HG03342 (cell line): ENCODE results near the gene FAM83F.
"Not testable (repeated sequence)": the region's sequence is repeated elsewhere in the genome, so short reads cannot be mapped to it uniquely, and the experiment has no call there.

ENCODE experiments used
- ATAC-seq: cut with Tn5 transposase; IDR thresholded peaks from one replicate; pipeline ENCODE4 v1.9.1; 2021; ENCODE audit warnings: mild to moderate bottlenecking, moderate library complexity; ENCODE audit not compliant: unreplicated experiment

The FAM83F gene

DNA sequence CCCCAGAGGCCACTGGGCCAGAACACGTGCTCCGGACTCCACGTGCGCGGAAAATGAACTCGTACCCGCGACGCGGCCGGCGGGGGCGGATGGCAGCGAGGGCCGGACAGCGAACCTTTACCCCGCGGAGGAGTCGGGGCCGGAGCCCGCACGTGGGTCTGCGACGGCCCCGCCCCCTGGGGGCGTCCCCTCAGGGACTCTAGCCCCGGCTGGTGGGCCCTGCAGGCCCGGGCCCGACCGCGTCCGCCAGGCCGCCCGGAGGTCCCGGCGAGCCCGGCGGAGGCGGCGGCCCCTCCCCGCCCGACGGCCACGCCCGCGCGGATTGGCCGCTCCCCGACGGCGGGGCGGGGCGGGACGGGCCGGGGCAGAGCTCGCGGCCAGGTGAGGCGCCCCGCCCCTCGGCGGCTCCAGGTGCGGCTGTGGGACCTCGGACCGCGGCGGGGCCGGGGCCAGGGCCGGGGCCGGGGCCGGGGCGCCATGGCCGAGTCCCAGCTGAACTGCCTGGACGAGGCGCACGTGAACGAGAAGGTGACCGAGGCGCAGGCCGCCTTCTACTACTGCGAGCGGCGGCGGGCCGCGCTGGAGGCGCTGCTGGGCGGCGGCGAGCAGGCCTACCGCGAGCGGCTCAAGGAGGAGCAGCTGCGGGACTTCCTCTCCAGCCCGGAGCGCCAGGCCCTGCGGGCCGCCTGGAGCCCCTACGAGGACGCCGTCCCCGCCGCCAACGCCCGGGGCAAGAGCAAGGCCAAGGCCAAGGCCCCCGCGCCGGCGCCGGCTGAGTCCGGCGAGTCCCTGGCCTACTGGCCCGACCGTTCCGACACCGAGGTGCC lies at the start of gene FAM83F:
Gene FAM83F (plus strand): TSS at position 389 of the 827 bp plus-strand sequence. CDS start 89 bp downstream, at position 478.
- no peak for ATAC-seq

DNA sequence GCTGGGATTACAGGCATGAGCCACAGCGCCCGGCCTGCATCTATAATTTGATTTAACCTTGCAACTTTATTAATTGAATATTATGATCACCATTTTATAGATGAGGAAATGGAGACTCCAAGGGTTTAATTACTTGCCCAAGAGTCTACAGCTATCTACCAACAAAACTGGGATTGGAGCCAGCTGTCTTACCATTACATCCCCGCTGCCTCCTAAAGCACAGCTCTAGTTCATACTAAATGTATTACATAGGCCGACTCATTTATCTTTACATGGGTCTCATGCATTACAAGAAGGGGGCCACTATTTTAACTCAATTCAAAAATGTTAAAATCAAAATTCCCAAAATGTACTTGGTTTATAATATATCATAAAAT lies 48.6 kb upstream of the FAM83F start:
- ATAC-seq, result no peak

DNA sequence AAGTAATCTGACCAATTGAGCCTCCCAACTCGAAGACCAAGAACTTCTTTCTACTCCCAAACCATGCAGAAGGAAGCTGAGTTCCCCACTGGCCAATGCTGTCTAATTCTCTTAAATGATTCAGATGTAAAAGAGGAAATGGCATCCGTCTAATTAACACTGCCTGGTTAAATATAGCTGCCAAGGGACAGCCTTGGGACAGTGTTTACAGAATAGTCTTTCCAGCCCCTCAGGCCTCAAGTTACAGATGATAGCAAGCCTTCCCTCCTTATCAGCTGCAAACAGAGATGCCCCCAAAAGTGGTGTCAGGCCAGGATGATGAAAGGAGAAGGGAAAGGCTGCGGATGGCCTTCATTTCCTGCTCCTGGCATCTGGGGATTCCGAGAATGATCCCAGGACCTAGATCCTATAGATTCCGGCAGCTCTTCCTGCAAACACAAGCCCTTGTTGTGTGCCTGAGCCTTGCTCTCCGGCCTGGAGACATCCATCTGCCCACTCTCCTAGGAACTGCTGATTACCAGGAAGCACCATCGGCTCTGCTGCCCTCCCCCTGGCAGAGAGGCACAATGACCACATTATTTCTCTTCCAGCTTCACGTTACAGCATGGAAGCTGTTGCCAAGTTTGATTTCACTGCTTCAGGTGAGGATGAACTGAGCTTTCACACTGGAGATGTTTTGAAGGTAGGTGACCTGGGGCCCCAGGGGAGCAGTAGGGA lies 48.1 kb upstream of the FAM83F start:
- no peak for ATAC-seq

DNA sequence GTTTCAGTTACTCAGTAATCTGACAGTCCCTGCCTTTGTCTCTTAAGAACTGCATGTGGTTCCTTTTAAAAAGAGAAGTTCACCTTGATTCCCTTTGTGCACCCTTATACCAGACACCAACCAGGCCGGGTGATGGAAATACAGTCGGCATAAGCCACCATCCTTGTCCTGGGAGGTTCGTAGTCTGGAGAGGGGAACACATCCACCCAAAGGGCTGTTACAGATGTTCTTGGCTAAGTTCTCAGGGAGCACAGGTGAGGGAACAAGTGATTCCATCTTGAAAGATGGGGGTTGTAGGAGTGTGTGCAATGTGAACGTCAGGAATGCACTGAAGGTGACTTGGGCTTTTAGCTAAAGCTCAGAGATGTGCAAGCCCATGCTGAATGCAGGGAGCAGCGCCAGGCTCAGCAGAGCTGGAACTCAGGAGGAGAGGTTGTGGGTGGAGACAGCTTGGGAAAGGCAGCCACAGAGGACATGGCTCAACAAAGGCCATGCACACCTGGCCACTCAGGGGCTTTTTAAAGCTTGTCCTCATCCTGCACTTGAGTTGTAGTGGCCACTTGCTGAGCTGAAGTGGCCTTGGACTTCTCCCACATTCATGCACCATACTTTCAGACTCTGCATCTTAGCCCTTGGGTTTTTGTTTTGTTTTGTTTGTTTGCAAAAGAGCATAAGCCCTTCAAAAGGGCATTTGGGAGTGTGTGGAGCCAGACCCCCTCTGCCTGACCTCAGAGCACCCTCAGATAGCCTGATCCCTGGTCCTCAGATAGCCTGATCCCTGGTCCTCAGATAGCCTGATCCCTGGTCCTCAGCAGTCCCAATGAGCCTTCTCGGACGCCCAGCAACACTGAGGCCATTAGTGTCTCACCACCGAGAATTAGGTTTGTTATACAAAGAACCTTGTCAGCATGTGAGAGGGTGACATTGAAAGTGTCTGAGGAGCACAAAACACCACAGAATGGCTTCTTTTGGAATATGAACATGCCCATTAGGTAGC lies 47.2 kb upstream of the FAM83F start:
- ATAC-seq, result no peak

DNA sequence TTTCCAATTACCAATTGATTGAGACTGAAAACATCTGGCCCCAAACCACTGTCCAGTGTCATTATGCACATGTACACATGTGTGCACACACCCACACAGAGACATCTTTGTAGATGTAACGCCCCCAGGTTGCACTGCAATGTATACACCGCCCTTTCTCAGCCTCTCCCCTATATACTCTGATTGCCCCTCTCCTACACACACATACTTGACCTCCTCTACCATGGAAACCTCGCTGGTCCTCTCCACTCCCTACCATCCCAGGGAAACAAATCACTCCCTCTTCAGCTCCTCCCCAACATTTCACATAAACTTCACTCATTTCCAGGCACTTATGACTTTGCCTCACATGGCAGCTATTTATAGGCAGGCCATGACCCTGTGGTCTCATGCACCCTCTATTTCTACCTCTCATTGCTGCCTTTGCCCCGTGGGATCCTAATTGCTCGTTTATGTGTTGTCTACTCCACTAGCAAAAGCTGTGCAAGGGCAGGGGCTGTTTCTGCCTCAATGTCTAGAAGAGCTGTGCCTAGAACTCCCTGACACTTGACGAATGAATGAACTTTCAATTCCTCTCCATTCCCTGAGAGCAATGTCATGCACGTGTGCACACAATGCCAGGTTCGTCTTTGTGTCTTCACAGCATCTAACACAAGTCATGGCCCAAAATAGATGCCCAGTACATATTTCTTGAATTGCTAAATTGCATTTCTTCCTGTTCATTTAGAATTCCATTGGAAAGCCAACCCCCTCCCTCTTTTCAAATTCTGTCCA lies 44.6 kb upstream of the FAM83F start:
- no peak for ATAC-seq

DNA sequence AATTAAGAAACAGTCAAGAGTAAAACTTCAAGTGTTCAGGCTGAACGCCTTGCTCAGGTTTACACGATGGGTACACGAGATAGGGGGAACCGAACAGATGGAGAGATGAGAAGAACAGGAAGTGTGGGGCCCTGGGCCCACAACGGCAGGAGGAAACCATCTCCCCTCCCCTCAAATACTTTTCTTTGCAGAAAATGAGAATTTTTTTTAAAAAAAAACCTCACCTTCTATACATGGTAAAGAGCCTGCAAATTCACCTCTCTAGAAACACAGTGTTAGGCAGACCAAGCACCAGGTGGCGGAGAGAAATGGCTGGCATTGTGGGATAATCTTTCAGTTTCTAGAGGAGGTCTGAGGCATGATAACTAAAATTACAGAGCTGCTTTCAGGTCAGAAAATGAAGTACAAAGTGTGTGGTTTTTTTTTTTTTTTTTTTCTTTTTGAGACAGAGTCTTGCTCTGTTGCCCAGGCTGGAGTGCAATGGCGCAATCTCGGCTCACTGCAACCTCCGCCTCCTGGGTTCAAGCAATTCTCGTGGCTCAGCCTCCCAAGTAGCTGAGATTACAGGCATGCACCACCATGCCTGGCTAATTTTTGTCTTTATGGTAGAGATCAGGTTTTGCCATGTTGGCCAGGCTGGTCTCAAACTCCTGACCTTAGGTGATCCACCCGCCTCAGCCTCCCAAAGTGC lies 43.0 kb upstream of the FAM83F start:
- ATAC-seq, result not testable (repeated sequence)

DNA sequence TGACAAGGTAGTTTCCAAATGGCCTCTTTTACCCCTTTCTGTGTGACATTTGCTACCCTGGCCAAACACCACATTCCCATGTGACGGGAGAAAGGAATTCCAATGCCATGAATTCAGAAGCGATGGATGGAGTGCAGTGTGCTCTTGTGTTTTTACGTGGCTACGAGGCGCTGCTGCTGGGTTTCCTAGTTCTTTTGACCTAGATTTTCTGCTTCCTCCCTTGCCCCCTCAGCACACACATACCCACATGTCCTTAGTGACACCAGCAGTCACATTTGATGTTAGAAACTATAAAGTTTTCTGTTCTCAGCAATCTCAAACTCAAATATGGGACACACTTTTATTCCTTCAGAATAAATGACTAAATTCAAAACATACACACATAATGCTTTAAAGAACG lies 42.4 kb upstream of the FAM83F start:
- no peak for ATAC-seq

DNA sequence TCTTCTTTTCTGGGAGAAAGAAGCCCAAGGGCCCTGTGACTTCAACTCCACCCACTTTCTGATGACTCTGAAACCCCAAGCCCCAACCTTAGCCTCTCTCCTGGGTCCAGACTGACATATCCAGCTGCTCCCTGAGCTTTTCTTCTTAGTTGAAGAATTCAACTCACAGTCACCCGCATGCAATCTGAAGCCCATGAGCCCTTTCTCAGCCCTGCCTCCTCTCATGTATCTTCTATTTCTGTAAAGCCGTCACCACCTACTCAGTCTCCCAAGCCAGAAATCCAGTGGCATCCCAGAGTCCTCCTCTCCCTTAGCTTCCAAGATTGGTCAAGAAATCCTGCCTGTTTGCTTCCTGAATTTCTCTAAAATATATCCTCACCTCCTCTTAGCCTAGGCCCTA lies 41.7 kb upstream of the FAM83F start:
- ATAC-seq, result no peak

DNA sequence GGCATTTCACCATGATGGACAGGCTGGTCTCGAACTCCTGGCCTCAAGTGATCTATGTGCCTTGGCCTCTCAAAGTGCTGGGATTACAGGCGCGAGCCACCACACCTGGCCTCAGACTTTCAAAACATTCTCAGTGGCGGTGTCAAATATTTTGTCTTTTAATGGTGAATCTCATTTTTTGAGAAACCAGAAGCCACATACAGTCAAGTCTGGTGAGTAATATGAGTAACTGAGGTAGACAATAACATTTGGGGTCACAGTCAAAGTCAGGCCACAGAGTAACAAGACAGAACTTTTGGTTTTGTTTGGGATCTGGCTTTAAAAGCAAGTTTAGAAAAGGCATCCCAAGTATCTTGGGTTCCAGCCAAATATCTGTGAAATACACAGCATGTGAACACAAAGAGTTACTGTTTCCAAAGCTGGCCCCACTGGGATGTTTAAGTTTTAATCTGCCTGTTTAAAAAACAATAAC lies 40.1 kb upstream of the FAM83F start:
- ATAC-seq, result no peak

DNA sequence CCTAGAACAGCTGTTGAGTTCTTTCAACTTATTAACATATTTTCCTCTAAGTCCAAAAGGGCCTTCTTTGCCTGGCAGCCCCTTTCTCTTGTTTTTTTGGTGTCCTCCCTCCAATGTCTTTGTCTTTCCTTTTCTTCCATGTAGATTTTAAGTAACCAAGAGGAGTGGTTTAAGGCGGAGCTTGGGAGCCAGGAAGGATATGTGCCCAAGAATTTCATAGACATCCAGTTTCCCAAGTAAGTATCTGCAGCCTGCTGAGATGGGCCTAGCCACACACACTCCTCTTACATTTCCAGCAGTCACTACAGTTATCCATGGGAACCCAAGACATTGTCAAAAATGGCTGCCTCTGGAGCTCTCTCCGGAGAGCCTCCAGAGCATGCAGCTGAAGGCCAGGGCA lies 39.1 kb upstream of the FAM83F start:
- no peak for ATAC-seq

DNA sequence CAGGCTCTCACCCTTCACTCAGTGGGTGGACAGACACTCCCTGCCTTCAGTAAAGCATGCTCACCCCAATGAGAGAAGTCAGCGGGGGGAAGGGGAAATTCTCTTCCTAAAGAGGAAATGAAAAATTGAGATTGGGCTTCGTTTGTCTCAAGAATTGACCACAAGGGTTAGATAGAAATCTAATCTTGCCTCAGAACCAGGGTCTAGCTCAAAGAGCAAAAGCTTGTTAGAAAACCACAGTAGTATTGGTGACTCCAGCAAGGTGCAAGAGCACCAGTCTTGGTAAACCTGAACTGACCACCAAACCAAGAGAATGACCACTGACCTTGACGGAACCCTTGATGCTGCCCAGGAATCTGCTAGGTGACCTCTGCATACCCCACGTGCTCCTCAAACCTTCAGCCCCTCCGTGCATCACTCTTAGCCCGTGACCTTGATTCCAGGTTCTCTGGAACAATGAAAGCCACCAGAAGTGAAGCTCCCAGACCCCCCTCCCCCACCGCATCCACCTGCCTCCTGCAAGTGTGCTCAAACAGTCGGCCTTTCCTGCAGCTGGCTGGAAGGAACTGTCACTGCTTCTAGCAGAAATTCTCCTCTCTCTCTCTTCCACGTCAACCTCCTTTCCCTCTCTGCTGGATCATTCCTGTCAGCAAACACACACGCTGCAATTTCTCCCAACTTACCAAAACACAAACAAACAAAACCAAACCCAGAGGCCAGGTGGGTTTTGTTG lies 37.7 kb upstream of the FAM83F start:
- ATAC-seq, result no peak

DNA sequence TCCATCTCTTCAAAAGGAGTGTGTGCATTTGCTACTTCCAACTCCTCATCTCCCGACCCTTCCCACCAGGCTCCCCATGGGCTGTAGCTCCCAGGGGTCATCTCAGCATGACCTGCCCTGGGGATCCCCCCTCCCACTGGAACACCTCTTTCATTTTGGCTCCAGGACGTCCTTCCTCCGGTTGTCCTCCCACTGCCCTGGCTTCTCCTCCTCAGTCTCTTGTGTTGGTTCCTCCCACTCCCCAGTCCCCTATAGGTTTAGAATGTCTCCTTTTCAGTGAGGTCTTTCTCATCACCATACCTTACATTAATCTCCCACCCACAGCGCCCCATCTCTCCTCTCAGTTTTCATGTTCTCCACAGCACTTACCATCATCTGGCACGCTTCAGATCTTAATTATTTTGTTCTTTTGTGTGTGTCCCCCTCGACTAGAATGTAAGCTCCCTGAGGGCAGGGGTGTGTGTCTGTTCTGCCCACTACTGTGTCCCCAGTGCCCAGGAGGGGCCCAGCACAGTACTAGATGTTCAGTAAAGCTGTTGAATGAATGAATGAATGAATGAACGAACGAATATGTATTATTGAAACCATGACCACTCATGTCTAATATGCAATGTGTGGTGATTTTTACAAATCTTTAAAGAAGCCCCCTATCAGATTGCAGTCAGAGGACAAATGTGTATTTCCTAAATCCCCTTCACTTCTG lies 36.6 kb upstream of the FAM83F start:
- ATAC-seq, result no peak

DNA sequence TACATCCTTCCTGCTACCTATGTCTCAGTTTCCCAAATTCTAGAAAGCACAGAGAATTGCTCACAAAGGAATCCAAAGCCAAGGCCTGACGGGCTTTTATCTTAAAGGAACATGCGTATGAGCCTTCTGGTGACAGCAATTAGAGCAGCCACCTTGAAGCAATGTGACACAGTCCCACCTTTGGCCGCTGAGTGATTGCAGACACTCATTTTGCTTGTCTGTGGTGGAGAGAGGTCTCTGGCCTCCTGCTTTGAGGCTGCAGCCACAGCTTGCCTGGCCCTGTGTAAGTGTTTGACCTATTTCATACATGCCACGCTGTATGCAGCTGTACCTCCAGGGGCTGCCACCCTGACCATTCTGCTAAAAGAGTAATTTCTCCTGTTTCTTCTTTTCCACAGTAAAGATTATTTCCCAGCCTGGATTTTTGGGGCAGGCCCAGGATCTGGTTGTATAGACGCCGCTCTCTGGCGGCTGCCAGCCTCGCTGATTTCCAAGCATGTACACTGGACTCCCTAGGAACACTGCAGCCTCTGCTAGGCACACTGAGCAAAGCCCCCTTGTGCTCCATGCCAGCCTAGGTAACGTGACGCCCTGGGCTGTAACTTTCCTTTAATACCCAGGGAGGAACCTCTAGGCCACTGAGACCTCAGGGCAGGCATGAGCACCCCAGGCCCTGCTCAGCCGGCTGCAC lies 35.7 kb upstream of the FAM83F start:
- no peak for ATAC-seq

DNA sequence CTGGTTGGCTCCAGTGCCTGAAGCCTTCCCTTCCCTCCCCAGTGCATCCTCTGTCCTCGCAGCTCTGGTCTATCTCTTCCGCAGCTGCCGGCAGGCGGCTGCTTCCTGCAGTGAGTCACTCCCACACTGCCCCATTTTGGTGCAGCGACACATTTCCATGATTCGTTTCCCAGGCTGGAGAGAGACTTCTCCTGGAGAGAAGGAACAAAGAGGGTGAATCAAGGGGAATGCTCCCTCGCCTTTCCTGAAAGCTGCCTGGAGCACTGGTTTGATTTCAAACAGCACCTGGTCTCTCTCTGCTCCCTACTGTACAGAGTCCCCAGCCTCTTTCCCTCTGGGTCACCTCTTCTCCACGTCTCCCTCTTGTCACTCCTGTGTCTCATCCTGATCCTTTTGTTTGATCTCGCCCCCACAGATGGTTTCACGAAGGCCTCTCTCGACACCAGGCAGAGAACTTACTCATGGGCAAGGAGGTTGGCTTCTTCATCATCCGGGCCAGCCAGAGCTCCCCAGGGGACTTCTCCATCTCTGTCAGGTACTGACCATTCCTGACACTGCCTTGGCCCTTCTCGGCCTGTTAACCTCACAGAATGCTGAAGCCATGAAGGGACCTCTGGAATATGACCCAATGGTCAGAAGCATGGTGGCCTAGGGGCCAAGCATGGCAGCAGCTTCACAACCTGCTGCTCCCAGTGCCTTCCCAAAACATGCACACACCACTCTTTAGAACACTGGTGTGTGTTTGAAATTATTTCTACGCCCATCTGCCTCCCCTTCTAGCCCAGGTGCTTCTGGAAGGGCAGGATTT lies 34.9 kb upstream of the FAM83F start, which contains the start of gene TMA7B:
Gene TMA7B (plus strand): TSS at position 758 of the 808 bp plus-strand sequence. CDS start 3,978 bp downstream, outside the sequence.
- no peak for ATAC-seq

DNA sequence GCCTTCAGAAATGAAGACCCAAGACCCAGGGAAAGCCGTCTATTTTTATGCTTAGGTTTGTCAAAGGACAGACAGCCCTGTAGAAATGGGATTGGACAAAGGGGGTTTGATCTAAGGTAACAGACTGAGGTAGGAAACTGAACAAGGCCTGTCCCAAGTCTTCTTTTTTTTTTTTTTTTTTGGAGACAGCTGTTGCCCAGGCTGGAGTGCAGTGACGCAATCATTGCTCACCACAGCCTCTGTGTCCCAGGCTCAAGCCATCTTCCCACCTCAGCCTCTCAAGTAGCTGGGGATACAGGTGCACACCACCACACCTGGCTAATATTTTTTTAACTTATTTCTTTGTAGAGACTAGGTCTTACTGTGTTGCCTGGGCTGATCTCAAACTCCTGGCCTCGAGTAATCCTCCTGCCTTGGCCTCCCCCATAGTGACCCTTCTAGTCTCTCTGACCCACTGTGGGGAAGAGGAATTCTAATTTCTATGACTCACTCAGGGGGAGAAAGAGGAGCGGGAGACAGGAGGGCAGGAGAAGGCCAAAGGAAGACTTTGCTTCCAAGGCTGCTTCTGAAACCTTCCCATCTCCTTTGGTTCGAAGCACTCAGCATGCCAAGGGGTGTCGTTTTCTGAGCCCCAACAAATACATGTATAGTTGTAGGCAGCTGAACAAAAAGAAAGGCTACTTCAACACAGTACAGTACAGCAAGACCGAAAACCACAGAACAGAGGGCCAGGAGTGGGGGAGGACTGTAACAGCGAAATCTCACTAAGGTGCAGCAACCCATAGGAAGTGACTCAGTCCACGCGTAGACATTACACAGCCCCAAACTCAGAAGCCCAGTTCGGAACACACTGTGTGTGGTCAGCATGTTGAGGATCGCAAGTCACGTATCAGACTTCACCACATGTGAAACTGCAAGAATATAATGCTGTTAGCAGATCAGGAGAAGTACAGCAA lies 33.7 kb upstream of the FAM83F start:
- ATAC-seq, result no peak

DNA sequence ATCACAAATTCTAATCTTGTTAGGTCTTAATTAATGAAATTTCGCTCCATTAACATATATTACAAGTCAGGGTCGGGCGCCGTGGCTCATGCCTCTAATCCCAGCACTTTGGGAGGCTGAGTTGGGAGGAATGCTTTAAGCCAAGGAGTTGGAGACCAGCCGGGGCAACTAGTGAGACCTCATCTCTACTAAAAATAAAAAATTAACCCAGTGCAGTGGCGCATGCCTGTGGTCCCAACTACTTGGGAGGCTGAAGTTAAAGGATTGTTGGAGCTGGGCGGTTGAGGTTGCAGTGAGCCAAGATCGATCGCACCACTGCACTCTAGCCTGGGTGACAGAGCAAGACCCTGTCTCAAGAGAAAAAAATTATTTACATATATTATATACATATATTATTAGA lies 32.7 kb upstream of the FAM83F start:
- ATAC-seq, result no peak
